Bronchus fibroblast of lung (primary cell): ENCODE measurements around the gene NDUFA8. TPM values are rescaled to one million over a fixed set of nuclear protein-coding genes. Genes with fewer than 3 reads are reported as not detected.

Source experiments
- total RNA-seq: library from RNA; depleted of rRNA; stranded (reverse); fragments of >200 nt; gene quantifications from 2 replicates; pipeline ENCODE4 v1.2.3, GENCODE V29; 2015

The NDUFA8 gene
- 52.3 and 60.0 TPM in 2 replicates for total RNA-seq

GRCh38 chr9:122159026-122159924 is at the start of gene NDUFA8, which contains the start of gene MORN5:
Gene NDUFA8, minus strand, starts transcription at chr9:122159779. Its CDS starts 102 bp downstream, at chr9:122159677.
Gene MORN5, plus strand, starts transcription at chr9:122159908. Its CDS starts 65 bp downstream, at chr9:122159973.

Other genes starting within 250 kb of the NDUFA8 start
- gene TTLL11, start 66.5 kb downstream of the NDUFA8 start, total RNA-seq: 3.7 TPM in 2 replicates
- gene MORN5, start 129 bp upstream of the NDUFA8 start, total RNA-seq: not detected in 2 replicates
- gene LHX6, start 69.2 kb upstream of the NDUFA8 start, total RNA-seq: not detected in 2 replicates
- 6.2 and 6.4 TPM in 2 replicates for gene RBM18, start 105.1 kb upstream of the NDUFA8 start, total RNA-seq
- 36.0 and 36.3 TPM in 2 replicates for gene MRRF, start 105.1 kb upstream of the NDUFA8 start, total RNA-seq
- 51.6 and 55.0 TPM in 2 replicates for gene PTGS1, start 211.2 kb upstream of the NDUFA8 start, total RNA-seq